Gastrocnemius medialis (tissue), 4 donors: Measurements from ENCODE around the gene TRIM71.

Source experiments
- POLR2A ChIP-seq, 2 donors: fragments of 450-650 bp; IDR thresholded peaks; one replicate each; pipeline ENCODE4 v1.6.1; 2017; ENCODE audit warnings: antibody characterized with exemption in 2 of 2, mild to moderate bottlenecking in 2 of 2, moderate library complexity in 2 of 2
- TF ChIP-seq, protein P1 (sequence below), 5 experiments: fragments of 450-650 bp in 3 of 5; fragments of 200-600 bp in 2 of 5; sonication (generic) in 2 of 5; IDR thresholded peaks in 4 of 5; conservative IDR thresholded peaks in 1 of 5; 1 replicate in 4 of 5; 2 replicates in 1 of 5; pipeline ENCODE4 v1.5.1; 2016 to 2019; ENCODE audit warnings: antibody characterized with exemption in 5 of 5, mild to moderate bottlenecking in 3 of 5, moderate library complexity in 3 of 5

DNA sequence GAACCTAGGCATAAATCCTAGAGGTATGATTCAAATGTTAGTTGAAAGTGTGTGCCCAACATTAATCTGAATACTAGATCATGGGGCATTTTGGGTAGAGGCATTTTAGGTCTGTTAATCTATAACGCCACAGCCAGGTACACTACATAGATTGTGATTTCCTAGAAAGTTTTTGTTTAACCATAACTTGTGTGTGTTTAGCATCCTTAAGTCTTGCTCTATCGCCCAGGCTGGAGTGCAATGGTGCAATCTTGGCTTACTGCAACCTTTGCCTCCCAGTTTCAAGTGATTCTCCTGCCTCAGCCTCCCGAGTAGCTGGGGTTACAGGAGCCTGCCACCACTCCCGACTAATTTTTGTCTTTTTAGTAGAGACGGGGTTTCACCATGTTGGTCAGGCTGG lies 59.1 kb downstream of the TRIM71 start:
- TF ChIP-seq, protein P1, sequence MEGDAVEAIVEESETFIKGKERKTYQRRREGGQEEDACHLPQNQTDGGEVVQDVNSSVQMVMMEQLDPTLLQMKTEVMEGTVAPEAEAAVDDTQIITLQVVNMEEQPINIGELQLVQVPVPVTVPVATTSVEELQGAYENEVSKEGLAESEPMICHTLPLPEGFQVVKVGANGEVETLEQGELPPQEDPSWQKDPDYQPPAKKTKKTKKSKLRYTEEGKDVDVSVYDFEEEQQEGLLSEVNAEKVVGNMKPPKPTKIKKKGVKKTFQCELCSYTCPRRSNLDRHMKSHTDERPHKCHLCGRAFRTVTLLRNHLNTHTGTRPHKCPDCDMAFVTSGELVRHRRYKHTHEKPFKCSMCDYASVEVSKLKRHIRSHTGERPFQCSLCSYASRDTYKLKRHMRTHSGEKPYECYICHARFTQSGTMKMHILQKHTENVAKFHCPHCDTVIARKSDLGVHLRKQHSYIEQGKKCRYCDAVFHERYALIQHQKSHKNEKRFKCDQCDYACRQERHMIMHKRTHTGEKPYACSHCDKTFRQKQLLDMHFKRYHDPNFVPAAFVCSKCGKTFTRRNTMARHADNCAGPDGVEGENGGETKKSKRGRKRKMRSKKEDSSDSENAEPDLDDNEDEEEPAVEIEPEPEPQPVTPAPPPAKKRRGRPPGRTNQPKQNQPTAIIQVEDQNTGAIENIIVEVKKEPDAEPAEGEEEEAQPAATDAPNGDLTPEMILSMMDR (IDR thresholded peaks at IDR 0.05 in 4 of 5, conservative IDR thresholded peaks at IDR 0.05 in 1 of 5) = no peak
- no peak for TF ChIP-seq POLR2A (IDR thresholded peaks at IDR 0.05)
